ENCODE measurements around the gene ISOC2. TPM values are rescaled to one million over a fixed set of nuclear protein-coding genes. Genes with fewer than 3 reads are reported as not detected.

The ISOC2 gene
- total RNA-seq, 1 donor from 2014 or later: 25.3 TPM

DNA sequence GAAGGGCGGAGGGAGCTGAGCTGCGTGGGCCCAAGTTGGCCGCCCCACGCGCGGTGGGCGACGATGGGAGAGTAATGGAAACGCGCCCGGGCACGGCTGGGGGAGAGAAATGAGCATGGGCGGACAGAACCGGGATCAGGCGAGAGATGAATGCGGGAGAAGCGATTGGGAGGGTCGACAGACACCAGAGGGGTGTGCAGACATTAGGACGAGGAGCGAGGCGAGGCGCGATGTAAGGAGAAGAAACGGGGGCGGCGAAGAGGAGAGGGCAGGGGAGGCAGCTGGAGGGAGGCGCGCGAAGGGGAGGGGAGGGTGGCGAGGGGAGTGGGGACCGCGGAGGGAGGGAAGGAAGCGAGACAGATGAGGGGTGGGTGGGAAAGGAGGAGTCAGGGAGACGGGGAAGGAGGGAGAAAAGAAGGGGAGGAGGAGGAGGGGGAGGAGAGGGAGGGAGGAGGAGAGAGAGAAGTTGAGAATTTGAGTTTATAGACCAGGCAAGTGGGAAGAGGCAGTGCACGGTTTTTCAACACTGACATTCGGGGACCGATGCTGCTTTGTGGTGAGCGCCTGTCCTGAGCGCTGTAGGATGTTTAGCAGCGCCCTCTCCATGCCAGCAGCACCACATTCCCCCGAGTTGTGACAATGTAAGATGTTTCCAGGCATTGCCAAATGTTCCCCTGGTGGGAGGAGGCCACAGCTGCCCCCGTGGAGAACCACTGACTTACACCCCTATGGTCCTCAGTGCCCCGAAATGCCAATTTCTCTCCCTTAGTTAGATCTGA is 18.2 kb downstream of the ISOC2 start, which contains the start of gene SHISA7:
Gene SHISA7, minus strand, starts transcription at position 256 of the 779 bp plus-strand sequence. CDS start 437 bp downstream, outside the sequence.
- ATAC-seq (no peak), DNase-seq (no peak)
- Histone ChIP-seq H3K27me3 (peaks cover 56% of the 10 kb centered on the region), H3K36me3 (no peaks in the 10 kb centered on the region), H3K9me3 (no peaks in the 10 kb centered on the region), H3K4me3 (no peak within 1 kb of the TSS), H3K27ac (no peak within 1 kb of the TSS), H3K4me1 (peaks cover 3% of the 10 kb centered on the region)
- TF ChIP-seq, protein P1, sequence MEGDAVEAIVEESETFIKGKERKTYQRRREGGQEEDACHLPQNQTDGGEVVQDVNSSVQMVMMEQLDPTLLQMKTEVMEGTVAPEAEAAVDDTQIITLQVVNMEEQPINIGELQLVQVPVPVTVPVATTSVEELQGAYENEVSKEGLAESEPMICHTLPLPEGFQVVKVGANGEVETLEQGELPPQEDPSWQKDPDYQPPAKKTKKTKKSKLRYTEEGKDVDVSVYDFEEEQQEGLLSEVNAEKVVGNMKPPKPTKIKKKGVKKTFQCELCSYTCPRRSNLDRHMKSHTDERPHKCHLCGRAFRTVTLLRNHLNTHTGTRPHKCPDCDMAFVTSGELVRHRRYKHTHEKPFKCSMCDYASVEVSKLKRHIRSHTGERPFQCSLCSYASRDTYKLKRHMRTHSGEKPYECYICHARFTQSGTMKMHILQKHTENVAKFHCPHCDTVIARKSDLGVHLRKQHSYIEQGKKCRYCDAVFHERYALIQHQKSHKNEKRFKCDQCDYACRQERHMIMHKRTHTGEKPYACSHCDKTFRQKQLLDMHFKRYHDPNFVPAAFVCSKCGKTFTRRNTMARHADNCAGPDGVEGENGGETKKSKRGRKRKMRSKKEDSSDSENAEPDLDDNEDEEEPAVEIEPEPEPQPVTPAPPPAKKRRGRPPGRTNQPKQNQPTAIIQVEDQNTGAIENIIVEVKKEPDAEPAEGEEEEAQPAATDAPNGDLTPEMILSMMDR (IDR thresholded peaks at IDR 0.05): no peak
- intact Hi-C loops (cut with DNase I): no loop called here

DNA sequence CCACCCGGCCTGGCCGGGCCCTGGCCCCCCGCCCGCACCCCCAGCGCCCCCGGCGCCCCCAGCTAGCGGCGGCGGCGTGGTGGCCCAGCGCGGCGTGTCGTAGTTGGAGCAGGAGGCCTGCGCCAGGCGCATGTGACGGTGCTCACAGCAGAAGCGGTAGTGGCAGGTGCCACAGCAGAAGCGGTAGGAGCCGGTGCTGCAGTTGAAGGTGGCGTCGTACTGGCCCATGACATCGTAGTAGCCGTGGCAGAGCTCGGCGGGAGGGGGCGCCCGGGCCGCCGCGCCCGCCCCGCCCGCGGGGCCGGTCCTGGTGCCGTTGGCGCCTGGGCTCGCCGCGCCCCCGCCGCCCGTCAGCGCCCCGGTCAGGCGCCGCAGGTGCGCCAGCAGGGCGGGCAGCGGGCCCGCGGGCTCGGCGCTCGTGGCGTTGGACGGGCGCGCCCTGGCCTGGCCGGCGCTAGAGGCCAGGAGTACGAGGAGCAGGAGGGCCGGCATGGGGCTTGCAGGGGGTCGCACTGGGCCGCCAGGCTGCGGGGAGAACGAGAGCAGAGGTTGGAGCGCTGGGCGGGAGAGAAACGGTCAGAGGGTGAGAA is 19.0 kb downstream of the ISOC2 start:
- Histone ChIP-seq H3K9me3 (no peaks in the 10 kb centered on the region), H3K4me3 (no peak overlapping the region), H3K27ac (no peak overlapping the region), H3K36me3 (no peaks in the 10 kb centered on the region), H3K27me3 (peaks cover 56% of the 10 kb centered on the region), H3K4me1 (peaks cover 3% of the 10 kb centered on the region)
- intact Hi-C loops (cut with DNase I): no loop called here
- DNase-seq (no peak), ATAC-seq (no peak)
- TF ChIP-seq, protein P1 (IDR thresholded peaks at IDR 0.05): no peak

GRCh38 chr19:55441692-55442321 is 19.6 kb downstream of the ISOC2 start:
- peaks cover 56% of the 10 kb centered on the region for H3K27me3 ChIP-seq
- intact Hi-C loops (cut with DNase I): no loop called here
- H3K36me3 ChIP-seq: no peaks in the 10 kb centered on the region
- H3K9me3 ChIP-seq: no peaks in the 10 kb centered on the region
- no peak overlapping the region for H3K4me3 ChIP-seq
- no peak for ATAC-seq
- peaks cover 3% of the 10 kb centered on the region for H3K4me1 ChIP-seq
- TF ChIP-seq, protein P1 (IDR thresholded peaks at IDR 0.05): no peak
- H3K27ac ChIP-seq: no peak overlapping the region
- no peak for DNase-seq

GRCh38 chr19:55441319-55441691 is 20.1 kb downstream of the ISOC2 start:
- ATAC-seq (no peak), DNase-seq (no peak)
- peaks cover 56% of the 10 kb centered on the region for H3K27me3 ChIP-seq

GRCh38 chr19:55440411-55441105 is 20.9 kb downstream of the ISOC2 start:
- Histone ChIP-seq H3K4me3 (no peak overlapping the region), H3K9me3 (no peaks in the 10 kb centered on the region), H3K27ac (no peak overlapping the region), H3K4me1 (peaks cover 3% of the 10 kb centered on the region), H3K36me3 (no peaks in the 10 kb centered on the region), H3K27me3 (peaks cover 56% of the 10 kb centered on the region)
- intact Hi-C loops (cut with DNase I): no loop called here
- DNase-seq: no peak
- TF ChIP-seq, protein P1 (IDR thresholded peaks at IDR 0.05): no peak
- ATAC-seq: no peak

More at GRCh38 chr19:55441319-55441691, 20.1 kb downstream of the ISOC2 start:
- H3K27ac ChIP-seq: no peak overlapping the region
- intact Hi-C loops (cut with DNase I): no loop called here
- TF ChIP-seq, protein P1 (IDR thresholded peaks at IDR 0.05): no peak
- no peak overlapping the region for H3K4me3 ChIP-seq
- H3K4me1 ChIP-seq: peaks cover 3% of the 10 kb centered on the region
- H3K9me3 ChIP-seq: no peaks in the 10 kb centered on the region
- no peaks in the 10 kb centered on the region for H3K36me3 ChIP-seq
